GM08714 (cell line): ENCODE data around the gene HSFX1.
"Not testable (repeated sequence)": the region's sequence is repeated elsewhere in the genome, so short reads cannot be mapped to it uniquely, and the experiment has no call there.

Experiments
- H3K4me3 ChIP-seq: fragments of 200-500 bp; sonication (Bioruptor generic); 2 replicates; pipeline ENCODE4 v1.5.1; 2014; ENCODE audit warnings: mild to moderate bottlenecking, low read length, inconsistent platforms
- ZNF274 ChIP-seq: IDR thresholded peaks from 2 replicates; pipeline ENCODE4 v1.6.1; 2012; ENCODE audit warnings: mild to moderate bottlenecking, low read depth, low read length

The HSFX1 gene, protein sequence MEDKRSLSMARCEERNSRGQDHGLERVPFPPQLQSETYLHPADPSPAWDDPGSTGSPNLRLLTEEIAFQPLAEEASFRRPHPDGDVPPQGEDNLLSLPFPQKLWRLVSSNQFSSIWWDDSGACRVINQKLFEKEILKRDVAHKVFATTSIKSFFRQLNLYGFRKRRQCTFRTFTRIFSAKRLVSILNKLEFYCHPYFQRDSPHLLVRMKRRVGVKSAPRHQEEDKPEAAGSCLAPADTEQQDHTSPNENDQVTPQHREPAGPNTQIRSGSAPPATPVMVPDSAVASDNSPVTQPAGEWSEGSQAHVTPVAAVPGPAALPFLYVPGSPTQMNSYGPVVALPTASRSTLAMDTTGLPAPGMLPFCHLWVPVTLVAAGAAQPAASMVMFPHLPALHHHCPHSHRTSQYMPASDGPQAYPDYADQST

DNA sequence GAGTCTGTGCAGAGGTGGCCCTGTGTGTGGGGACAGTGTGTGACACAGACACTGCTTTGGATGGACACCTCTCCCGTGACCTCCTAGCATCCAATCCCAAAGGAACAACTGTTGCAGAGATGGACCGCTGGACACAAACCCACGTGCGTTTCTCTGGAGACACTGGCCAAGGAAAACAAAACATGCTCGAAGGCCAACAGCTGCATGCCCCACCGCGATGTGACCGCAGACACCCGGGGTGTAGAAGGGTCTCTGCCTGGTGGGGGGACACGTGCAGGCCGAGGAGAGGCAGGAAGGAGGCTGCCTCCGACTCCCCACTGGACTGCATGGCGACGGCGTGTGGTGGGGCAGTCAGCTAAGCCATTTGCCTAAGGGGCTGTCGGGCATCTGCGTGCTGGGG, at the start of gene HSFX1:
TSS of gene HSFX1 (plus strand) at position 301 of the 400 bp plus-strand sequence. CDS start 614 bp downstream, outside the sequence.
- H3K4me3 ChIP-seq: not testable (repeated sequence)

DNA sequence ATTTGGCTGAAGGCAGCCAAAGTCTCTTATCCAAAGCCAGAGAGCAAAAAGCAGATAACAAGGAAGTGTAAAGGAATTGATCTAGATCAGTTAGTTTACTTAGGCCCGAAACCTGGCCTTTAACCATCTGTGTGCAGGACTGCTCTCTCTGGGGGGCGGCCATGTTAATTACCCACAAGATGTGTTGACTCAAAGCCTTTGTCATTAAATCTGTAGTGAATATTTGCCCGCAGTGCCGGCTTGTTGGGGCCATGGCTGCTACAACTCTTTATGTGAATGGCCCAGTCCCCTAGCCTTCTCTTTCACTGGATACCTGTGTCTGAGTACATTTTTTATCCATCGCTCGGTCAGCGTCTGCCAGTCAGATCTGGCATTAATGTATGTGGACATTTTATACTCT, 46.6 kb upstream of the HSFX1 start:
- H3K4me3 ChIP-seq: not testable (repeated sequence)

DNA sequence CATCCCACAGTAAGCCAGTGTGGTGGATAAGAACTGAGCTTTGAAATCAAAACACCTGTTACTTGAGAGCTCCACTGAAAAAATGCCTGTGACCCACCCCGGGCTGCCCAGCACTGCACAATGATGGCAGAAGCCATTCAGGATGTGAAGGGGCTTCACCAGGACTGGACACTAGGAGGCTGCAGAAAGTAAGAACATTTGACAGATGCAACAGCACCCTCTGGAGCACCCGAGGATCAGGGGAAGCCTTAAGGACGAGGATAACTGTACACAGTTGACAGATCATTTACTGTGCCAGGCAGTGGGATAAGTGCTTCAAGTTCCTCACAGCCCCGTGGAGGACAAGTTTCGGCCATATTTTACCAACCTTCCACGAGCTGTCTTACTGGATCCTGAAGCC, 31.6 kb upstream of the HSFX1 start:
- not testable (repeated sequence) for H3K4me3 ChIP-seq

DNA sequence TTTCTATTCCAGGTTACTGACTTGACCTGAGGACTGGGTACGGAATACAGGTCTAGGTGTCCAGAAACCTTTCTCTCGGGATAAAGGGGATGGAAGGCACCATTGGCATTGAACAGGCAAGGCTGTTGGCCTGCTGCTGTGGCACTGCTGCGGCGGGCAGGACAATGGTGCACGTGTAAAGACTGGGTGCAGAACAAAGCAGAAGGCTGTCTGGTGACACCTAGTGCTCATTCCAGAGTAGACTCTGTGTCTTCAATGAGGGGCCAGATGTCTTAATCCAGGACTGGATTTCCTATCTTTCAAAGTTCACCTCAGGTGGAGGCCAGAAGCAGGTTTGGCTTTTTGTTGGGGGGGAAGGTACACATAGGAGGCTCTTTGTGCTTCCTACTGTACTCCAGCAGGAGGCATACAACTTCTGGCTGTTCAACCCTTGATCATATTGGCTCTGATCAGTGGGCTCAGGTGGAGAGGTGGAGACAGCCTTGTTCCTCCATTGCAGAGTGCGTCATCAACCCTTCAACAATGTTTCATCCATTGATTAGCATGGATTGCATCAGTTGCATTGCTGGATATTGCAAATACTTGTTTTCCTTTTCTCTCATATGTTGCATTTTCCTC, 27.4 kb upstream of the HSFX1 start:
- not testable (repeated sequence) for H3K4me3 ChIP-seq

DNA sequence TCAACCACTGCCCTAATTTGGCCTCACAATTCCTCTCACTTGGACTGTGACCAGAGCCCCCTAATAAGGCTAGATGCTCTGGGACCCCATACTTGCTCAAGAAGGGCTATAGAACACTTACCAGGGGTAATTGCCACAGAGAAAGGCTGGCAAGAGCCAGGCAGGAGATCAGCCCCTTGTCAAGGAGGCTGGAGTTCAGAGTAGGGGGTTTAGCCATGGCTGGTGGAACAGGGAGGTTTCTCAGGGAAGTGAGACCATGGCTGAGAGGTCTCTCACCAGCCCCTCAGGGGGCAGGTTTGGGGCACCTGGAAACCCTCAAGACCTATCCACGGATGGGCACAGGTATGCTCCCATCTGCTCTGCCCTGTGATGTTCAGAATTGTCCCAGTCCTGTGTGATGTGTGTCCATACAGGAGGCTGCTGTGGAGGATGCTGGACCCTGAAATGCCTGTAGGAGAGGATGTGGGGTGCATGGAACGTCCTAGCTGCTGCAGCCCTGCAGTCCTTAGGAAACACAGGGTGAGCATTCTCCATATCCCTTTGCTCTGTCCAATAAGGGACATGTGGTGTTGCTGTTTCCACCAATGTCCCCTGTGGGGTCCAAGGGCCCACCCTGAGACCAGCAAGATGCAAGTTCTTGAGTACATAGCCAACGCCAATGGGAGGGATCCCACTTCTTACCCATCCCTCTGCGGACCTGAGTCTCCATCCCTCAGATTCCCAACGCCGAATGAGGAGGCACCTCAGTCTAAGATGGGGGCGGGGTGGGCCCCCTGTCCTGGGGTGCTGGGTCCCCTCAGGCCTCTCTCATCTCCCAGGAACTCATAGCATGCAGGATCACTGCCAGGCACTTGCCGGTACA, 16.4 kb upstream of the HSFX1 start:
- no peak for TF ChIP-seq ZNF274
- no peak overlapping the region for H3K4me3 ChIP-seq

DNA sequence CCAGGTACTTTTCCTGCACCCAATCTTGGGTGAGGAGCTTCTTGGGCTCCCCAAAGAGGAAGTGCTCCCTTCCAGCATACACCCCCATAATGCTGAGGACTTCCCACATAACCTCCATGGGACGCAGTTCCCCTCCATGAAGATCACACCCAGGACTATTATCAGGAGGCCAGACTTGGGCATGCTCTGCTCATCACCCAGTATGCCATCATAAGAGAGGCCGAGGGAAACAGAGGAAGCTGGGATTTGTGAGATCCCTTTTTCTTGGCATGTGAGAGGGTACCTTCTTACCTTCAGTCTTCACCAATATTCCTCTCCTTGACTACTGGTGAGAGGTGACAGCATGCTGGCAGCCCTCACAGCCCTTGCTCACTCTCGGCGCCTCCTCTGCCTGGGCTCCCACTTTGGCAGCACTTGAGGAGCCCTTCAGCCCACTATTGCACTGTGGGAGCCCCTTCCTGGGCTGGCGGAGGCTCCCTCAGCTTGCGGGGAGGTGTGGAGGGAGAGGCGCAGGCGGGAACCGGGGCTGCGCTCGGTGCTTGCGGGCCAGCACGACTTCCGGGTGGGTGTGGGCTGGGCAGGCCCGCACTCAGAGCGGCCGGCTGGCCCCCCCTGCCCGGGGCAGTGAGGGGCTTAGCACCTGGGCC, 15.7 kb upstream of the HSFX1 start:
- TF ChIP-seq ZNF274: no peak
- no peak overlapping the region for H3K4me3 ChIP-seq

DNA sequence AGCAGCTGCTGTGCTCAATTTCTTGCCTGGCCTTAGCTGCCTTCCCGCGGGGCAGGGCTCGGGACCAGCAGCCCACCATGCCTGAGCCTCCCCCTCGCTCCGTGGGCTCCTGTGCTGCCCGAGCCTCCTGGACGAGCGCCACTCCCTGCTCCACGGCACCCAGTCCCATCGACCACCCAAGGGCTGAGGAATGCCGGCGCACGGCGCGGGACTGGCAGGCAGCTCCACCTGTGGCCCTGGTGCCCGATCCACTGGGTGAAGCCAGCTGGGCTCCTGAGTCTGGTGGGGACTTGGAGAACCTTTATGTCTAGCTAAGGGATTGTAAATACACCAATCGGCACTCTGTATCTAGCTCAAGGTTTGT, 15.2 kb upstream of the HSFX1 start:
- H3K4me3 ChIP-seq: not testable (repeated sequence)

DNA sequence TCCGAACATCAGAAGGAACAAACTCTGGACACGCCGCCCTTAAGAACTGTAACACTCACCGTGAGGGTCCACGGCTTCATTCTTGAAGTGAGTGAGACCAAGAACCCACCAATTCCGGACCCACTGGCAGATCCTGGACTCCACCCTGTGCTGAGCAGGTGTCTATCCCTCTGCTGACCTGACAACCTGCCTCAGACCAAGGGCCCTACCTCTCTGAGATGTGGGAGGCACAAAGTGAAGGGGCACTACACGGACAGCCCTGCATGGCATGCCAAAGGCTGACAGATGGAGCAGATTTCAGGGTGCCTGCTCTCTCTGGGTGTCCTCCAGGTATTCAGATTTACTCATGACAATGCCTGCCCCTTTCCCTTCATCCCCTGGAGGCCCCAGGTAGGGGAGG, 14.0 kb upstream of the HSFX1 start:
- TF ChIP-seq ZNF274: no peak

DNA sequence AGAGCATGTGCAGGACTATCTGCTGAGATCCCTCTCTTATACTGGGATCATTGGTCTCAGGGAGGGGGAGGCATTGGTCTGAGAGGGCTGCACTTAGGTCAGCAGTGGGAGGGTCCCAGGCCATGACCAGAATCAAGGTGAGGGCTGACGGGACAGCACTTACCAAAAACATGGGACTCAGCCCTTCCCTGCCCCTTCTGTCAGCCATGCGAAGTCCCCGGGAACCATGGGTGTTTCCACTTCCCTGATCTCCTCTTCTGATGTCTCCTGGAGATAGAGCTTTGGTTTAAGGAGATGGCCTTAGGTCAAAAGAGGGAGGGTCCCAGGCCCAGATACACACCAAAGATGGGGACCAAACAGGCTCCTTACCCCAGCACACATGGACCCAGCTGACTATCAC, 12.9 kb upstream of the HSFX1 start:
- no peak overlapping the region for H3K4me3 ChIP-seq
- no peak for TF ChIP-seq ZNF274

More for the DNA sequence above, 14.0 kb upstream of the HSFX1 start:
- no peak overlapping the region for H3K4me3 ChIP-seq

DNA sequence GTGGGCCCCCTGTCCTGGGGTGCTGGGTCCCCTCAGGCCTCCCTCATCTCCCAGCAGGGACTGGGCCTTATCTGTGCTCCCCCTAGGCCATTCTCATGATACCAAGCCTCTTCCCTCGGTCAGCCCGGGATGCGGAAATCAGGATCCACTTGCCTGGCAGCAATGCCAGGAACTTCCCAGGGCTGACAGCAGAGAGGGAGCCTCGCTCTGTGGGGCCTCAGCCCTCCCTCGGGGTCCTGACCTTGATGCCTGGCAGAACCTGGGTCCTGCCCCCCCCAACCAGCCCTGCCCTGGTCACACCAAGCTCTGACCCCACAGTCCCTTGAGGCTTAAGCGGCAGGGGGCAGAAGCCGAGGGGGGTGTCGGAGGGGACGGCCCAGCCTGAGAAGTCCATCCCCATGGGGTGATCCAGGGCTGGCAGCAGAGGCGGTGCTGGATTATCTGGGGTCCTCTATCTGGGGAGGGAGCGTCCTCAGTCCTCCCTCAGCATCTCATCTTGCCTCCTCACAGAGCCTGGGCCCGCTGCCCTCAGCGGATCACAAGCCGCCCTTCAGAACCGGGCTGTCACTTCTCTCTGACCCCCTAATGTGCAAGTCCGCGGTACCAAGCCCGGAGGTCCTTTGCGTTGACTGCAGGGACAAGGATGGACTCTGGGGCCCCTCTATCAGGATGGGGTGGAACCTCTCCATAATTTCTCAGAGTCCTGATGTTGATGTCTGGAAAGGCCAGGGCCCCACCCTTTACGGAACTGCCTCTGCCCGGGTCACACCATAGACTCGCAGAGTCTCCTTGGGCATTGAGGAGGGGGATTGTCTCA, 11.8 kb upstream of the HSFX1 start:
- not testable (repeated sequence) for H3K4me3 ChIP-seq

DNA sequence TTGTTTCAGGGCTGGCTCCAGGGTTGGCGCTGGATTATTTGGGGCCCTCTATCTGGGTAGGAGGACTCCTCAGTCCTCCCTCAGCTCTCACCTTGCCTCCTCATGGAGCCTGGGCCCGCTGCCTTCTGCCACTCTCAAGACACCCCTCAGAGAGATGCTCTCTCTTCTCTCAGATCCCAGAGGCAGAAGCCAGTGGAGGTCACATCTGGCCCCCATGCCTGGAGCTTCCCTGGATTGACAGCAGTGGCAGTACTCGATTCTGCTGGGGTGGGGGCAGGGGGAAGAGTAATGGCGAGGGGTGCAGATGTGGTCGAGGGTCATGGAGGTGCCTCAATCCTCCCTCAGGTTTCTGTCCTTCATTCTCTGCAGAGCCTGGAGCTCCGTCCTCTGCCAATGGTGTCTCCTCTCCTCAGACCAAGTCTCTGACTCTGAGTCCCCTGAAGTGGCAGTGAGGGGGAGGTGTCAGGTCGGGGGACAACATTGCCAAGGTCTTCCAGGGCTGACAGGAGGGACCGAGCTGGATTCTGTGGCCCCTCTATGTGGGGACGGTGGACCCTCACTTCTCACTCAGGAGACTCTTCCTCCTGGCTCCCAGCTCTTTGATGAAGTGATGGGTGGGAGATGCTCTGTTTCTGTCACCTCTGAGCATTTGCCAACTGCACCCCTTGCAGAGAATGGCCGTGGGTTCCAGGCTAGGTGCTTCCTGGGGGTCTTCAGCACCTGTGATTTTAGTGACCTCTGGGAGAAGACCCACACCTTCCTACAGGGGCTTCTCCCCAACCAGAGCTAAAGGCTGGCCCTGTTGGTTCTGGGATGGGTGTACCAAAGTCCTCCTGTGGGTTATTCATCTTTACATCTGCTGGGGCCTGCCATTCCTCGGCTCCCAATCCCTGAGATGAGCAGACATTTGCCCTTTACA, 10.9 kb upstream of the HSFX1 start:
- TF ChIP-seq ZNF274: no peak

DNA sequence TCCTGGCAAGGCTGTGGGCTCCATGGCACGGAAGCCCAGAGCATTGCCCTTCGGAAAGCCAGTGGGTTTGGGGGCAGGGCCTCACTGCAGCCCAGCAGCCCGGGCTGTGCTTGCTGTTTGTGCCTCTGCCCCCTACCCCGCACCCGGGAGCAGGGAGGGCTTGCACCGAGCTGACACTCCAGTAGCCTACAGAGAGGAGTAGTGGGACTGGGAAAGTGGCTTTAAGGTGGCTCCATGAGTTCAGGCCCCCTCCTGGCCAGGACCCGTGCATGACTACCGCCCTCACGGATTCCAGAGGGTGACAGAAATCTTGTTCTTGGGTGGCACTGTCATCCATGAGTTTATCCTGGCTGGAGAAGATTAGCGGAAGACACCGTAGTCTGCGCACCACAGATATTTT, 3.5 kb upstream of the HSFX1 start:
- H3K4me3 ChIP-seq: not testable (repeated sequence)

More for the DNA sequence above, 10.9 kb upstream of the HSFX1 start:
- no peak overlapping the region for H3K4me3 ChIP-seq

DNA sequence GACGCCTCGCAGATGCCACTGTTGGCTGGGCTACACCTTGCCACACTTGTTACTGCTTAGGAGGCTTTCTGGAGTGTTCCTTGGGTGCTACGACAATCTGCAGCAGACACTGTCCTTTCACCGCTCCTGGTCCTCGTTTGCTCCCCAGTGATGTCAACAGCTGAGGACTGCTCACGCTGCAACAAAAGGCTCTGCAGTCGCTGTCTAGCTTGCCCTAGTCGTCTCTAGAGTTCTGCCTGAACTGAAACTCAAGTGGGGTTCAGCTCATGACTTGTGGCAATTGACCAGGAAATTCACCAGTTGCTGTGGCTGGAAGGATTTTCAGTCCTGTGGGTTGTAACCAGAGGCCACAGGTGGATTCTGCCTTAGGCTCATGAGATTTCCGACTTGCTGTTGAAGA, 842 bp upstream of the HSFX1 start:
- H3K4me3 ChIP-seq: not testable (repeated sequence)

DNA sequence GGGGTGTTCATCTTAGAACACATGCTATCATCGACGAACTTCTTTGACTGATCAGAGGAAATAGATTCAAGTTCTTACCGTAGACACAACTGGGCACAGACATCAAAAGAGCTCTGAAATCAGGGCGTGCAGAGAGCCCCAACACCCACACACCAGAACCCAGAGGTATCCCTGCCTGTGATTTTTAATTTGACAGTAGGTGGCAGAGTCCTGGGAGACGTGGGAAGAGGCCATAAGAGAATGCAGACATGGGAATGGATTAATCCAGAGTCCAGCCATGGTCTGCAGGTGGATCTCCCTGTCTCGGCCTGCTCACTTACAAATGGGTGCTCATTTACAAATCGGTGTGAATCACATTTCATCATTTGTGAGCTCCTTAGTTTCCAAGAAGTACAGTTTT, 4.1 kb downstream of the HSFX1 start:
- H3K4me3 ChIP-seq: not testable (repeated sequence)

DNA sequence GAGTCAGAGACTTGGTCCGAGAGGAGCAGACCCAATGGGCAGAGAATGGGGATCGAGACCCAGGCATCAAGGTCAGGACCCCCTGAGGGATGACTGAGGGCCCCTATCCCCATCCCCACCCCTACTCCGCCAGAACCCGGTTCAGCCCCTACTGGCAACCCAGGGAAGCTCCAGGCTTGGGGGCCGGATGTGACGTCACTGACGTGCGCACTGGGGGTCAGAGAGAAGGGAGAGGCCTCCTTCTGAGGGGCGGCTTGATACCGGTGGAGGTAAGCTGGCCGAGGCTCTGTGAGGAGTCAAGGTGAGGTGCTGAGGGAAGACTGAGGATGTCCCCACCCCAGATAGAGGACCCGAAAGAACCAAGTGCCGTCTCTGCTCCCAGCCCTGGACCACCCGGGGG, 7.9 kb downstream of the HSFX1 start, which contains the start of gene MAGEA9:
TSS of gene MAGEA9 (plus strand) at position 204 of the 400 bp plus-strand sequence. CDS start 4,281 bp downstream, outside the sequence.
- not testable (repeated sequence) for H3K4me3 ChIP-seq

DNA sequence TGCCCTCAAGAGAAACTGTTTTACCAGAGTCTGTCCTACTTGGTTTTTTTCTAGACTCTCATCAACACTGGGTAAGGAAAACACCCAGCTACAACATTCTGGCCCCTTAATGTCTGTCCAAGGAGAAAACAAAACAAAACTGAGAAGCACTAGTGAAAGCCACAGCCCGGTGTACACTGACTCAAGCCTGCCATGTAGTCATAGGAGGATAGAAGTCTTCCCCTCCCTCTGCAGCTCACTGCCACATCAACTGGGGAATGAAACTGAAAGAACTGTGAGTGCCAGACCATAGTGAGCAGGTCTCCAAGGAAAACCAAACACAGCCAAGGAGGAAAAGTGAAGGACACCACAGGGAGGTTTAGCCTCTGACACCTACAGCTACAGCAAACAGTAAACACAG, 21.7 kb downstream of the HSFX1 start:
- not testable (repeated sequence) for H3K4me3 ChIP-seq
